H1 (cell line): ENCODE results near the gene TMC6. TPM values are rescaled to one million over a fixed set of nuclear protein-coding genes. Genes with fewer than 3 reads are reported as not detected.

Source experiments
- E2F6 ChIP-seq: IDR thresholded peaks from 2 replicates; pipeline ENCODE4 v1.6.1; 2012; ENCODE audit warnings: inconsistent platforms
- JUND ChIP-seq: IDR thresholded peaks from 2 replicates; pipeline ENCODE4 v1.6.1; 2011; ENCODE audit warnings: mild to moderate bottlenecking, improper control_type of control experiment, low read length
- KDM1A ChIP-seq: fragments of 200-600, 300-600 bp; sonication (generic); IDR thresholded peaks from 2 replicates; pipeline ENCODE4 v1.7.1; 2016; ENCODE audit warnings: mild to moderate bottlenecking, low read length, borderline replicate concordance
- NANOG ChIP-seq: IDR thresholded peaks from 2 replicates; pipeline ENCODE4 v1.6.1; 2011; ENCODE audit warnings: low read length, low read depth, mild to moderate bottlenecking, inconsistent platforms; ENCODE audit not compliant: insufficient read depth, poor library complexity, severe bottlenecking
- TCF12 ChIP-seq: IDR thresholded peaks from 2 replicates; pipeline ENCODE4 v1.6.1; 2011; ENCODE audit warnings: low read depth, mild to moderate bottlenecking, low read length
- polyA plus RNA-seq, 7 experiments: library from polyadenylated mRNA; depleted of rRNA in 3 of 7; stranded (reverse) in 5 of 7; unstranded in 2 of 7; fragments of >200 nt in 5 of 7; fragments of 200-250 nt in 2 of 7; gene quantifications; 1 replicate in 5 of 7; 2 replicates in 1 of 7; 4 replicates in 1 of 7; pipeline versions ENCODE4 v1.2.1 to v1.2.3, GENCODE V29; 2011 to 2013; ENCODE audit warnings: missing spikeins in 2 of 7, mixed read lengths in 2 of 7
- total RNA-seq: library from RNA; stranded (reverse); fragmentation: NEBNext Ultra II Directional; extraction: Animal tissue kit (Norgen Biotek cat#: 25700); gene quantifications from 2 replicates; pipeline ENCODE4 v1.2.1, GENCODE V29; 2021

TMC6 gene
- total and polyA plus RNA-seq, 2 of the 8 experiments (the other 6 are each of a cell fraction or from before 2014, with no cell fraction given), result 39.4 to 77.6 TPM

GRCh38 chr17:78063489-78063888 is 65.1 kb downstream of the TMC6 start (continued):
- TF ChIP-seq E2F6 (no peak), KDM1A (no peak), JUND (no peak), TCF12 (no peak), NANOG (no peak)
- TF ChIP-seq, all 59 proteins: peak for 0
